ENCODE data around the gene AFAP1L1.

The AFAP1L1 gene

DNA sequence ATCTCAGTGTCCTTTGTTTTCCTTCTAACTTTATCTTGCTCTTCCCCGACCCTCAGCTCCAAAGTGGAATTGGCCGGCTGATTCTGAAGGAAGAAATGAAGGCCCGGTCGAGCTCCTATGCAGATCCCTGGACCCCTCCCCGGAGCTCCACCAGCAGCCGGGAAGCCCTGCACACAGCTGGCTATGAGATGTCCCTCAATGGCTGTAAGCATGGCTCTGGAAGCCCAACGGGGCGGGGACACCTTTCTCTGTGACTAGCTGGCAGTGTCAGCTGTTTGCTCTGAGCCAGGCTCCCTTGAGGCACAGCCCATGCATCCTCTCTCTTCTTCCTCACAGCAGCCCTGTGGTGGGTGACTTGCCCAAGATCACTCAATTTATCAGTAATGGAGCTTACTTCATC is 23.9 kb upstream of the AFAP1L1 start:
- Histone ChIP-seq H3K4me3 (no peak overlapping the region), H3K27ac (no peak overlapping the region)
- no peak for DNase-seq (ENCODE audit: low spot score)
- TF ChIP-seq CTCF (IDR thresholded peaks at IDR 0.05) = no peak

DNA sequence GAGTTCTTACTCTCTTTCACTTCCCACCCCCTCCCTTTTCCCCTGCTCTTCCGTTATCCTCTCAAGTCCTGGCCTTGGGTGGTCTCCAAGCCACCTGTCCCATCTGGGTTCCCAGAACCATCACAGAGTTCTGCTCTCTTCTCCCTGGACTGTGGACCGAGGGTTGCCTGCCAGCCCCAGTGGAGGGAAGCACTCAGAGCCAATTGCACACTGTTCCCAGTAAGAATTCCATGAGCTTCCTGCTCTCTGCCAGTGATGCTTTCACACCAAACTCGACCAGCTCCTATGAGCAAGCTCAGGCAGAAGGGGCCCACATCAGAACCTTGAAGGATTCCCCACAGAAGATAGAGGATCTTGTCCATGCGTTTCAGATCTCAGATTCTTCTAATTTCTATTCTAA is 20.1 kb upstream of the AFAP1L1 start:
- H3K4me3 ChIP-seq = no peak overlapping the region
- no peak overlapping the region for H3K27ac ChIP-seq
- no peak for DNase-seq (ENCODE audit: low spot score)
- no peak for TF ChIP-seq CTCF (IDR thresholded peaks at IDR 0.05)

GRCh38 chr5:149254506-149254905 is 17.2 kb upstream of the AFAP1L1 start:
- Histone ChIP-seq H3K27ac (no peak overlapping the region), H3K4me3 (no peak overlapping the region)
- no peak for DNase-seq (ENCODE audit: low spot score)
- no peak for TF ChIP-seq CTCF (IDR thresholded peaks at IDR 0.05)

- no peak overlapping the region for H3K27ac ChIP-seq
- no peak overlapping the region for H3K4me3 ChIP-seq
- no peak for TF ChIP-seq CTCF (IDR thresholded peaks at IDR 0.05)
- no peak for DNase-seq (ENCODE audit: low spot score)
Observed at GRCh38 chr5:149256451-149256850, 15.2 kb upstream of the AFAP1L1 start.

DNA sequence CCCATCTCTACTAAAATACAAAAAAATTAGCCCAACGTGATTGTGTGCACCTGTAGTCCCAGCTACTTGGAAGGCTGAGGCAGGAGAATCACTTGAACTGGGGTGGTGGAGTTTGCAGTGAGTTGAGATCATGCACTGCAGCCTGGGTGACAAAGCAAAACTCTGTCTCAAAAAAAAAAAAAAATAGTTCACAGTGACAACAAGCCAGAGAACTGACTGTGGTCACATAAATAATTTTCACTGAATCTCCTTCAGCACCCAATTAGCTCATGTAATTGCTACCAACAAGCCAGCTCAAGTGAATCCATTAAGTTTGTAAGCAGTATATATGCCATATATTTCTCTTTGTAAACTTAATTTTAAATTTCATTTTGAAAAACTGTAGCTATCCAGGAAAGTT is 14.5 kb upstream of the AFAP1L1 start:
- no peak for DNase-seq (ENCODE audit: low spot score)
- TF ChIP-seq CTCF (IDR thresholded peaks at IDR 0.05) = no peak
- H3K27ac ChIP-seq = no peak overlapping the region
- H3K4me3 ChIP-seq = no peak overlapping the region

DNA sequence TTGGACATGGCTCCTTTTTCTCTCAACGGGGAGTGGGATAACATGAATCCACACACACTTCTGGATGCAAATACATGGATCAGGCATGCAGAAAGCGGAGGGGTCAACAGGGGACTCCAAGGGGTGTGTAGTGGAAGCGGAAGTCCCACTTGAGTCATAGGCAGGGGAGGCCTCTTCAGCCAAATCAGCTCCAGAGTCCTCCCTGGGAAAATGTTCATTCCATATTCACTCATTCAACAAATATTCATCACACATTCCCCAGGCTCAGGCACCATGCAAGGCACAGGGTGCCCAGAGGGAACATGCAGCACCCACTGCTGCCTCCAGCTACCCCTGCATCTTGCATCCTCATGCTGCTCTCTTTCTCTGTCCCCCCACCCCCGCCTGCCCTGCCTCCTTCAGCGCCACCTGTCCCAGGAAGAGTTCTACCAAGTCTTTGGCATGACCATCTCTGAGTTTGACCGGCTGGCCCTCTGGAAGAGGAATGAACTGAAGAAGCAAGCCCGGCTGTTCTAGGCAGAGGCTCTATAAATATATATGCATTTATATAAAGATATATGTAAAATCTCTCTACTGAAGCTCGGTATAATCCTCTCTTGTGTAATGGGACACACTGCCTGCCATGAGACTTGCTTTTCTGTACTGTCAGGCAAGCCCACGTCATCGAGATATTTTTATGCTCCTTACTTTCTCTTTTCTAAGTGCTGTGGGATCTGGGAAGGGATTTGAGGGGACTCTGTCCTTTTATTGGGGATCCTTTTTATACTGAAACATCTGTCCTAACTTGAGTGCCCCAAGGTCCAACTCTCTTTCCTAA is 13.6 kb upstream of the AFAP1L1 start:
- H3K27ac ChIP-seq = no peak overlapping the region
- DNase-seq (ENCODE audit: low spot score) = no peak

More for the DNA sequence above, 13.6 kb upstream of the AFAP1L1 start:
- no peak for TF ChIP-seq CTCF (IDR thresholded peaks at IDR 0.05)
- H3K4me3 ChIP-seq = no peak overlapping the region
